Left ventricle myocardium inferior (tissue), 1 donor: Measurements from ENCODE around the gene ABCG2. TPM values are rescaled to one million over a fixed set of nuclear protein-coding genes. Genes with fewer than 3 reads are reported as not detected.

Experiments
- DNase-seq: peaks from one replicate; pipeline ENCODE4 v3.0.0-alpha.2; 2020
- H3K27ac ChIP-seq: fragments of 200-600 bp; replicated peaks from 2 replicates; pipeline ENCODE4 v1.8.0; 2021
- H3K27me3 ChIP-seq: fragments of 200-600 bp; 2 replicates; pipeline ENCODE4 v1.8.0; 2021; ENCODE audit warnings: low read depth
- H3K36me3 ChIP-seq: fragments of 200-600 bp; 2 replicates; pipeline ENCODE4 v1.8.0; 2021
- H3K4me1 ChIP-seq: fragments of 200-600 bp; 2 replicates; pipeline ENCODE4 v1.8.0; 2021
- H3K4me3 ChIP-seq: fragments of 200-600 bp; 2 replicates; pipeline ENCODE4 v1.8.0; 2021; ENCODE audit warnings: mild to moderate bottlenecking, moderate library complexity
- H3K9me3 ChIP-seq: fragments of 200-600 bp; replicated peaks from 2 replicates; pipeline ENCODE4 v1.8.0; 2021
- intact Hi-C: fragments of 100-400 bp; cut with micrococcal nuclease; formaldehyde crosslinking; loops from one replicate; pipeline ENCODE4 v1.11.0; 2022
- total RNA-seq: library from RNA; stranded (reverse); fragmentation: NEBNext Ultra II Directional; extraction: Animal tissue kit (Norgen Biotek cat#: 25700); gene quantifications from one replicate; pipeline ENCODE4 v1.2.1, GENCODE V29; 2021
- TF ChIP-seq, protein P1 (sequence below): fragments of 200-600 bp; IDR thresholded peaks from 2 replicates; pipeline ENCODE4 v1.8.0; 2021; ENCODE audit warnings: antibody characterized with exemption, mild to moderate bottlenecking, borderline replicate concordance
- donor health status: DM: no; HTN: yes; CAD: no; lungs with severe emphysema.

The ABCG2 gene
- total RNA-seq, 1 donor from 2014 or later, result 1.6 TPM

- Histone ChIP-seq H3K36me3 (peaks cover 80% of the 10 kb centered on the region), H3K4me3 (no peak overlapping the region), H3K27ac (no peak overlapping the region), H3K27me3 (no peaks in the 10 kb centered on the region), H3K9me3 (no peaks in the 10 kb centered on the region), H3K4me1 (peaks cover 27% of the 10 kb centered on the region)
- intact Hi-C loops, result no loop called here
- TF ChIP-seq, protein P1, sequence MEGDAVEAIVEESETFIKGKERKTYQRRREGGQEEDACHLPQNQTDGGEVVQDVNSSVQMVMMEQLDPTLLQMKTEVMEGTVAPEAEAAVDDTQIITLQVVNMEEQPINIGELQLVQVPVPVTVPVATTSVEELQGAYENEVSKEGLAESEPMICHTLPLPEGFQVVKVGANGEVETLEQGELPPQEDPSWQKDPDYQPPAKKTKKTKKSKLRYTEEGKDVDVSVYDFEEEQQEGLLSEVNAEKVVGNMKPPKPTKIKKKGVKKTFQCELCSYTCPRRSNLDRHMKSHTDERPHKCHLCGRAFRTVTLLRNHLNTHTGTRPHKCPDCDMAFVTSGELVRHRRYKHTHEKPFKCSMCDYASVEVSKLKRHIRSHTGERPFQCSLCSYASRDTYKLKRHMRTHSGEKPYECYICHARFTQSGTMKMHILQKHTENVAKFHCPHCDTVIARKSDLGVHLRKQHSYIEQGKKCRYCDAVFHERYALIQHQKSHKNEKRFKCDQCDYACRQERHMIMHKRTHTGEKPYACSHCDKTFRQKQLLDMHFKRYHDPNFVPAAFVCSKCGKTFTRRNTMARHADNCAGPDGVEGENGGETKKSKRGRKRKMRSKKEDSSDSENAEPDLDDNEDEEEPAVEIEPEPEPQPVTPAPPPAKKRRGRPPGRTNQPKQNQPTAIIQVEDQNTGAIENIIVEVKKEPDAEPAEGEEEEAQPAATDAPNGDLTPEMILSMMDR, result no peak
- no peak for DNase-seq
These were observed 113.4 kb downstream of the ABCG2 start for GRCh38 chr4:88045021-88045420.

- no peak for DNase-seq
- Histone ChIP-seq H3K36me3 (peaks cover 83% of the 10 kb centered on the region), H3K4me3 (no peak overlapping the region), H3K4me1 (peaks cover 27% of the 10 kb centered on the region), H3K9me3 (no peaks in the 10 kb centered on the region), H3K27me3 (no peaks in the 10 kb centered on the region), H3K27ac (no peak overlapping the region)
- TF ChIP-seq, protein P1, result no peak
- intact Hi-C loops, result no loop called here
These were observed 114.7 kb downstream of the ABCG2 start for GRCh38 chr4:88043586-88044340.

DNA sequence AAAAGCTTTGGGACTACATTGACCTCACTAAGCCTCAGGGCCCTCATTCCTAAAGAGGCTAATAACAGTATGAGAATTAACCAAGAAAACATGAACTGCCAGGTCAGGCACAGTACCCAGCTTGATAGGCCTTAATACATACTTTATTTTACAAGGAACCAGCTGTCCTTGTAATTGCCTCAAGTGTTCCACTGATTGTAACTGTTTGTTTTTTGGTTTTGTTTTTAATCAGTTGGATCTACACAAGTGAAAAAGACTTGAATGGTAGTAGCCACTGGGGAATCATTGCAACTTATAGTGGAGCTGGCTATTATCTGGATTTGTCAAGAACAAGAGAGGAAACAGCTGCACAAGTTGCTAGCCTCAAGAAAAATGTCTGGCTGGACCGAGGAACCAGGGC is 115.4 kb downstream of the ABCG2 start:
- Histone ChIP-seq H3K9me3 (no peaks in the 10 kb centered on the region), H3K27me3 (no peaks in the 10 kb centered on the region), H3K4me1 (peaks cover 27% of the 10 kb centered on the region), H3K36me3 (peaks cover 84% of the 10 kb centered on the region), H3K27ac (peak overlapping the region; percentile 8), H3K4me3 (no peak overlapping the region)
- intact Hi-C loops, result no loop called here
- TF ChIP-seq, protein P1, result no peak
- DNase-seq, result no peak

DNA sequence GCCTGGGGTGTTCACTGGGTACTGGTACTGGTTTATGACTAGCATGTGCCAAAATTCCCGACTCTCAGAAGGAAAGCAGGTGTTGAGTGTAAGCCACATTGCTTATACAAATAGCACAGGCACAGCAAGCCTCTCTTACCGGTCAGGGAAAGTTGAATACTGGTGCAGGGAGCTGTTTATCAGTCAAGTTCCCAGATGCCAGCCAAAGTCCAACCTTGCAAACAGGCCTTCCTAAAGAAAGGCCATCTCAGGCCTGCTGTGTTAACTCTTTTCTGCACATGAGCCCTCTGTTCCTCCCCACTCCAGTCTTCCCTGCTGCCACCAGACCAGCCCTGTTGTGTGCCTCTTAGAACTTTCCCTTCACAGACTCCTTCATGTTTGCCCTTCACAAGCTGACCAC is 116.8 kb downstream of the ABCG2 start:
- no peak for DNase-seq
- Histone ChIP-seq H3K27ac (peak overlapping the region; percentile 31), H3K4me1 (peaks cover 27% of the 10 kb centered on the region), H3K4me3 (no peak overlapping the region), H3K27me3 (no peaks in the 10 kb centered on the region), H3K36me3 (peaks cover 84% of the 10 kb centered on the region), H3K9me3 (no peaks in the 10 kb centered on the region)
- intact Hi-C loops, result no loop called here
- TF ChIP-seq, protein P1, result no peak

GRCh38 chr4:88040707-88041106 is 117.7 kb downstream of the ABCG2 start:
- no peaks in the 10 kb centered on the region for H3K9me3 ChIP-seq
- H3K27me3 ChIP-seq, result no peaks in the 10 kb centered on the region
- DNase-seq, result no peak
- H3K27ac ChIP-seq, result no peak overlapping the region
- peaks cover 89% of the 10 kb centered on the region for H3K36me3 ChIP-seq
- H3K4me1 ChIP-seq, result peaks cover 27% of the 10 kb centered on the region
- intact Hi-C loops, result no loop called here
- no peak overlapping the region for H3K4me3 ChIP-seq
- TF ChIP-seq, protein P1, result no peak

Other genes starting within 250 kb of the ABCG2 start
- gene SPP1, start 182.9 kb downstream of the ABCG2 start, total RNA-seq, result 3.7 TPM
- gene PKD2, start 151.0 kb downstream of the ABCG2 start, total RNA-seq, result 11.7 TPM
- gene PPM1K, start 125.9 kb upstream of the ABCG2 start, total RNA-seq, result 248 TPM
- 9.3 TPM for gene HERC6, start 220.2 kb upstream of the ABCG2 start, total RNA-seq